Kidney capillary endothelial cell (primary cell): ENCODE measurements around the gene OR8K3.

Experiments used
- DNase-seq: peaks from one replicate; pipeline ENCODE4 v3.0.0-alpha.2; 2018; ENCODE audit warnings: low spot score

OR8K3 gene

DNA sequence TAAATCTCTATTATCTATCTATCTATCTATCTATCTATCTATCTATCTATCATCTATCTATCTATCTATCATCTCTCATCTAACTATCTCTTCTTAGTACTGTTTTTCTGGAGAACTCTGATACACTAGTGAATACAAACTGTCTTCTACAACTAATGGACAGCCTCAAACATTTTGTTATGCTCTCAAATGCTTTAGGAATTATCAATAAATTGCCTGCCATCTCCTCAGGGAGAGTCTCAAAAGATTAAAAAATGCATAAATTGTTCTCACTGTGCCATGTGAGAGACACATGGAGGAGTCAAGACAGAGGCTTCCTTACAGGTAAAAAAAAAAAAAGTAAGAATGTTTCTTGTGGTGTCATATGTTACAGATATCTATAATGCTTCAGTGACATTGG, at the start of gene OR8K3:
TSS of gene OR8K3 (plus strand) at position 301 of the 400 bp plus-strand sequence. CDS start 3,163 bp downstream, outside the sequence.
- DNase-seq = no peak

DNA sequence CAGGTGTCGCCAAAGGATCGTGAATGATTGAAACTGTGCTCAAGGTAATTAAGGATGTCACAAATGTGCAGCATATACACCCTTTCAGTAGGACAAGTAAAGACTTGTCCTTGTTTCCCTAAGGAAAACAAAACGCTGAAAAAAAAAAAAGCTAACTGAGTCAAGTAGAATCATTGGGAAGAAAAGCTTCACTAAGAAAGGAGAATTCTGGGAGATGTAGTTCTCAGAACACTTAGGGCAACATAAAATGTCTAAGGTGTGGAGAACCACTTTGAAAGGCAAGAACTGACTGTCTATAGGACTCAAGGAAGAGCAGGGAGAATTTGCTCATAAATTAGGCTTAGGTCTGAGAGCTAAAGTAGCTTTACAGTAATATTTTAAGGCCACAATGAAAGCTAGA, 43.9 kb upstream of the OR8K3 start:
- no peak for DNase-seq

DNA sequence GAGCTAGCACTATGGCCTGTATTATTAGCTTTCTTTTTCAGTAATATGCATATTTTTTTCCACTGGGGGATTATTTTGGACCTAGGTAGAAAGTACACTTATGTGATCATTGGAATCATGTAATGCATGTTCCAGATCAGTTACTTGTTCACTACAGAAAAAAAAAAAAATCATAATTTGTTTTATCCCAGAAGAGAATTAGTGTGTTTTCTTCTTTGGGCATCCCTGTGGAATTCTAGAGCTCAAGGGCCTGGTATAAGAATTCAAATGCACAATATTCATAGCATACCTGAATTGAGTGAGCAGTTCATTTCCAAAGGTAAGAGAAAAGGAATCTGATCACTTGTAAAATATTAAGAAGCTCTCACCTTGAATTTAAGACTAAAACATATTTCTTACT, 41.1 kb upstream of the OR8K3 start, which contains the start of gene OR5T1:
TSS of gene OR5T1 (plus strand) at position 301 of the 400 bp plus-strand sequence. CDS start 1,485 bp downstream, outside the sequence.
- DNase-seq = no peak

DNA sequence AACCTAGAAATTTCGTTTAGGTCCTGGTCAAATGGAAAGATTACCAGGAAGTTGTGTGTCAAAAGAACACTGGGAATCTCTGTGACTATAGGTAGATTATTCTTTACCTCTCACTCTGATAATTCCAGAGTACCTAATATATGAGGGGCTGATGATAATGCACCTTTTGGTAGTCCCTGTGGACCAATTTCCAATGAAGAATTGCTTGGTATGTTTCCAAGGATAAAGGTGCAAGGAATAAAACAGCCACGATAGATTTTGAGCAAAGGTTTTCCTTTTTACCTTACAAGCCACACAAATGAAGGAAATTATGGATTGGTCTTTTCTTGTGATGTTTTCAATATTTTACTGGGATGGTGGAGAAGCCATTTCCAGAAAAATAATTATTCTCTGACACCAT, 22.8 kb upstream of the OR8K3 start, which contains the start of gene OR8H1:
TSS of gene OR8H1 (minus strand) at position 101 of the 400 bp plus-strand sequence. CDS start 1,192 bp downstream, outside the sequence.
- DNase-seq = no peak

DNA sequence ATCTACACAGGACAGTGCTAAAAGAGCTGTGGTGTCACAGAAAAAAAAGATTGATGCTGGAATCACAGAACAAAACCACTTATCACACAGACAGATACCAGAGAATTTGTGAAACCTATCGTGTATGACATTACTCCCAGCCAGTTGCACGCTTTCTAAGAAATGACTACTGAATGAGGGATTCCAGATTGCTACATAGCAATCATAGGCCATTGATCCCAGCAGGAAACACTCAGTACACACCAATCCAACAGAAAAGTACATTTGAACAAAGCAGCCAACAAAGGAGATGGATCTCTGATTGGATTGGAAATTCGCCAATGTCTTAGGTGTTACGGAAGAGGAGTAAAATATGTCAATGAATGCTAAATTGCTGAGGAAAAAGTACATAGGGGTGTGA, 18.0 kb upstream of the OR8K3 start:
- no peak for DNase-seq

DNA sequence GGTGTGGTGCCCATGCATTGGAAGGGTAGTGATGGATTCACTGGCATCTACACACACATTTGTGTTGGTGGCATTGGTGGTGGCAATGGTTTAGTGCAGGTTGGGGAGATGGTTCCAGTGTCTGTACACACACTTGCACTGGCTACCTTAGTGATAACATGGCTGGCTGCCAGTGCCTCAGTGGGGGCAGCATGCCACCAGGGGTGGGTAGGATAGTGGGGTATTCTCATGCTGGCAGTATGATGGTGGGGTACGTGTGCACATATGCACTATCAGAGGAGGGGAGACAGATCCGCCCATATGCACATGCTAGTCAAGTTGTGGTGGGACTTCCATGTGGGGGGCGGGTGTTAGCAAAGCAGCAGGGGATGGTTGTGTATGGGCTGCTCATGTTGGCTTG, 7.1 kb upstream of the OR8K3 start:
- no peak for DNase-seq

DNA sequence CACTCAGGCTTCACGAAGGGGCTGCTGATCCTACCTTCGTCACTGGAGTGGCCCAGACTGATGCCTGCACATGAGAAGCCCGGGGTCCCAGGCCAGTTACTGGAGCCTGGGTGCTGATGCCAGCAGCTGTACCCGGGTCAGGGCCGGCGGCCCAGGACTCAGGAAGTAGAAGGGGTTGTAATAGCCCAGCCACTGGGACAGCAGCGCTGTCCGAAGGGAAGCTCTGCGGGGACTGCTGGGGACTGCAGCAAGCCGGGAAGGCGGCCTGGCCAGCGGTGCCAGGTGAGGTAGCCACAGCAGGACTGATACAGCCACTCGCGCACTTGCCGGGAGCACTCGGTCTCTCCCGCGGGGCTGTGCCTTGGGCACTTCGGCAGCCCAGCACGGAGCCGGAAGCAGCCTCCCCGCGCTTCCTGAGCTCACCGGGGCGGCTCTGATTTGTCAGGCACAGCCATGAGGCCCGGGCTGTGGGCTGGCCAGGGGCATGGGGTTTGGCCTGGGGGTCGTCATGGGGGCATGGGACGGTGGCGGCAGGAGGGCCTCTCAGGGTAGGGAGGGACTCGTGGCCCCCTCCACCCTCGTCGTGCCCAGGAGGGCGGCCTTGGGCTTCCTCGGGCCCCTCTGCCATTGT, 17.0 kb downstream of the OR8K3 start:
- no peak for DNase-seq

DNA sequence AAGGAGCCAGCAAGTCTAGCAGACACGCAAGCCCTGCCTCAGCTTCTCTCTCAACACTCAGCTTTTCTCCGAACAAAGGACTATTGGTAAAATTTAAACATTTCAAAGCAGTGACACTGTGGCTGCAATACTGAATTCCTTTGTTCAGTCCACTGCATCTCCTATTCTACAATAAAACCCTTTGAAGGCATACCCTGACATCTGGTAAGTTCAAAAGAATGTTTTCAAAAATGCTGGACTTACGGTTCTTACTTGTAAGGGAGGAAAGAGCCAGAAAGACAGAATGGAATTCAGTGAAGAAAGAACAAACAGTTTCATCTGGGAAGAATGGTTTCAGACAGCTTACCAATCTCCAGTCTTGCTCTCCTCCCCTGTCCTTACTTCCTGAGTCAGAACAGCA, 18.2 kb downstream of the OR8K3 start:
- DNase-seq = no peak

DNA sequence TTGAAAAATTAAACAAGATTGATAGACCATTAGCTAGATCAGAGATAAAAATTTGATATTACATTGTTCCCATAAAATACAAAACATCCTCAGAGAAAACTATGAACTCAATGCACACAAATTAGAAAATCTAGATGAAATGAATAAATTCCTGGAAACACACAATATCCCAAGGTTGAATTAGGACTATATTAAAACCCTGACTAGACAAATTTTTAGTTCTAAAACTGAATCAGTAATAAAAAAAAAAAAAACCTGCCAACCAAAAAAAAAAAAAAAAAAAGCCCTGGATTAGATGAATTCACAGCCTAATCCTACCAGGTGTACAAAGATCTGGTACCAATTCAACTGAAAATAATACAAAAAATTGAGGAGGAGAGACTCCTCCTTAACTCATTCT, 25.3 kb downstream of the OR8K3 start:
- no peak for DNase-seq

DNA sequence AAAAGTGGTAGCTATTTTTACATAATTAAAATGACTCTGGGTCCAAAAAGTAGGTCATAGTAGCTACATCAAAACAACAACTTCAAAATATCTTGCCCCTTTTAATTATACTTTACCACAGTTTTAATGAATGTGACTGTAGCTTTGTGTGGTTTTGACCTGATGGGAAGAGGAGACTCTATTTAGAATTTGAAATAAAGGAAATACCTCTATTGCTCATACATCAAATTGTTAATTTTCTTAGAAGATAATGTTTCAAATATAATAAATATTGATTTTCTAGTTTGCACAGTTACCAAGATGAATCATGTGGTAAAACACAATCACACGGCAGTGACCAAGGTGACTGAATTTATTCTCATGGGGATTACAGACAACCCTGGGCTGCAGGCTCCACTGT, 30.8 kb downstream of the OR8K3 start, which contains the start of gene OR8K1:
TSS of gene OR8K1 (plus strand) at position 301 of the 400 bp plus-strand sequence. CDS start at position 301, 0 bp downstream.
- DNase-seq = no peak

DNA sequence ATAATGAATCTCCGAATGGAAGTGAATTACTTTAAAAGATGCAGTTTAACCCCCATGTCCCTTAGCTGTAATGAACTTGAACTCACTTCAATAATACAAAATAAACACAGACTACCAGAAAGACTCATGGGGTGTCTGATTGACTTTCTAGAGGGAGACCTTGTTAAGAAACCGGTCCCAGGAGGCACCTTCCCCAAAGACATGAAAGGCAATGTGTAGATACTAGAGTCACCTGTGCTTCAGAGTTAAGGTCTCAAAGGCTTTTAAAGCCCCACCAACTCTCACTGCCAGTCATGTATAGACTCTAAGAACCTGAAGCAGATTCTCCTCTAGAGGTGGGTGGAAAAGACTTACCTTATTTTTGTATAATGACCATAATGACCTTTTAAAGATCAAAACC, 39.0 kb downstream of the OR8K3 start, which contains the start of gene OR8J1:
TSS of gene OR8J1 (plus strand) at position 301 of the 400 bp plus-strand sequence. CDS start 5,956 bp downstream, outside the sequence.
- DNase-seq = no peak
